Inferior parietal cortex (tissue), 1 donor: ENCODE results near the gene TRA2B.

ENCODE experiments used
- DNase-seq: peaks from one replicate; pipeline ENCODE4 v3.0.0-alpha.2; 2016; ENCODE audit errors: extremely low spot score

TRA2B gene

GRCh38 chr3:185867650-185868049 lies 70.2 kb downstream of the TRA2B start:
- no peak for DNase-seq

- DNase-seq = no peak
Measured at GRCh38 chr3:185866995-185867394, 70.8 kb downstream of the TRA2B start.

GRCh38 chr3:185866555-185866954 lies 71.3 kb downstream of the TRA2B start:
- no peak for DNase-seq
